HG03039 (cell line): Measurements from ENCODE around the gene CTRB2.

Experiments
- ATAC-seq: cut with Tn5 transposase; IDR thresholded peaks from one replicate; pipeline ENCODE4 v1.9.1; 2021; ENCODE audit warnings: mild to moderate bottlenecking, moderate library complexity; ENCODE audit not compliant: unreplicated experiment

The CTRB2 gene

DNA sequence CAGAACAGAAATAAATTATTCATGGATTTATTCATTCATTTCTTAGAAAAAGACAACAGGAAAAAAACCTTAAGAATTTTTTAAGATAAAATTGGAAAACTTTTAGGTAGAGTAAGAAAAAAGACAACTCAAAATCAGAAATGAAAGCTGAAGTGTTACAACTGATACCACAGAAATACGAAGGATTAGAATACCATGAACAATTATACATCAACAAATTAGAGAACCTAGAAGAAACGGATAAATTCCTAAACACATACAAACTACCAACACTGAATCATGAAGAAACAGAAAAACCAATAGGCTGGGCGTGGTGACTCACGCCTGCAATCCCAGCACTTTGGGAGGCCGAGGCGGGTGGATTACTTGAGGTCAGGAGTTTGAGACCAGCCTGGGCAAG lies 27.8 kb downstream of the CTRB2 start:
- no peak for ATAC-seq

DNA sequence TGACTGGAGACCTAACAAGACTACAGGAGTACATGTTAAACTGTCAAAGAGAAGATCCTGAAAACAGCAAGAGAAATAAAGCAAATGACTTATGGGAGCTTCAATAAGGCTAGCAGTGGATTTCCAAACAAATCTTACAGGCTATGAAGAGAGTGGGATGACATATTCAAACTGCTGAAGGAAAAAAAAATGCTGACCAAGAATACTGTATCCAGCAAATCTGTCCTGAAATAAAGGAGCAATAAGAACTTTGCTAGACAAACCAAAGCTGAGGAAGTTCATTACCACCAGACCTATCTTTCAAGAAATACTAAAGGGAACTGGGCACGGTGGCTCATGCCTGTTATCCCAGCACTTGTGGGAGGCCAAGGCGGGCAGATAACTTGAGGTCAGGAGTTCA lies 30.0 kb downstream of the CTRB2 start:
- no peak for ATAC-seq

DNA sequence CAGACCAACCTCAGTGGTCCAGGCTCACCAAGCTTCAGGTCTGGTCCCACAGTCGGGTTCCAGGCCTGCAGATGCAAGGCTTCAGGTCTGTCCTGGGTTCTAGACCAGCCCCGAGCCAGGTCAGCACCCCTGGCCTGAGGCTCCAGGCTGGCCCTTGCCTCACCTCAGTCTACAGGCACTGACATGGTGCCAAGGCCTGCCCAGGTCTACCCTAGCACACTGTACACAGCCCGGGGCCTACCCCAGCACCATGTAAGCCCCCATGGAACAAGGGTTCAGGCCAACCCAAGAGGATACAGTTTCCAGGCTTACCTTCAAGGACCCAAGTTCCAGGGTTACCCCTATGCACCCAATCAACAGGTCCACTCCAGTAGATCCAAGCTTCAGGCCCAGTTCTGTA lies 31.9 kb downstream of the CTRB2 start:
- no peak for ATAC-seq

DNA sequence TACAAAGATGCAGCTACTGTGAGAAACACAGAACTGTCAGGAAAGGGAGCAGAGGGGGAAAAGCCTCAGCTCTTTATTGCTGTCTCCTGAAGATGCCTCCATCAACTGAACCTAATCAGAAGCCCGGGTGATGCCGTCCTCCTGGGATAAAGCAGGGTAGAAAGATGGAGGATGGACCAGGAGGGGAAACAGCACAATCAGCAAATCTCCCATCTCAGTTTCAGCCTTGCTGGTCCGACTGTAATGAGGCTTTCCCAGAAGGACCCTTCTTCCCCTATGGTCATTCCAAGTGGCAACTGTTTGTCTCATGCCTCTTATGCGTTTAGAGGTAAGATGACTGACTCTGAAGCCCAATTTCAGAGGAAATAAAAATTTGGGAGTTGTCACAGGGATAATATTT lies 34.4 kb downstream of the CTRB2 start:
- ATAC-seq: no peak

DNA sequence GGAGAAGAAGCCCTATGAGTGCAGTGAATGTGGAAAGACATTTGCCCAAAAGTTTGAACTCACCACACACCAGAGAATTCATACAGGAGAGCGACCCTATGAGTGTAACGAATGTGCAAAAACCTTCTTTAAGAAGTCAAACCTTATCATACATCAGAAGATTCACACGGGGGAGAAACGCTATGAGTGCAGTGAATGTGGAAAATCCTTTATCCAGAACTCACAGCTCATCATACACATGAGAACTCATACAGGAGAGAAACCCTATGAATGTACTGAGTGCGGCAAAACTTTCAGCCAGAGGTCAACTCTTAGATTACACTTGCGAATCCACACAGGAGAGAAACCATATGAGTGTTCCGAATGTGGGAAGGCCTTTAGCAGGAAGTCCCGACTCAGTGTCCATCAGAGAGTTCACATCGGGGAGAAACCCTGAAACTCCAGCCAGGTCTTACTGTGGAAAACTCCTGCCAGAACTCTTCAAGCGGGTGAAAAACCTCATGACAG lies 37.0 kb downstream of the CTRB2 start:
- no peak for ATAC-seq

DNA sequence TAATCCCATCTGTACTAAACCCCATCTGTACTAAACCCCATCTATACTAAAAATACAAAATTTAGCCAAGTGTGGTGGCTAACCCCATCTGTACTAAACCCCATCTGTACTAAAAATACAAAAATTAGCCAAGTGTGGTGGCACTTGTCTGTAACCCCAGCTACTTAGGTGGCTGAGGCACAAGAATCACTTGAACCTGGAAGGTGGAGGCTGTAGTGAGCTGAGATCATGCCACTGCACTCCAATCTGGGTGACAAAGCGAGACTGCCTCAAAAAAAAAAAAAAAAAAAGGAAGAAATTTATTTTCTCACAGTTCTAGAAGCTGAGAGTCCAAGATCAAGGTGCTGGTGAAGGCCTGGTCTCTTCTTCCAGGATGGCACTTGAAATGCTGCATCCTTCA lies 46.6 kb downstream of the CTRB2 start:
- no peak for ATAC-seq
